VCaP (cell line): Measurements from ENCODE around the gene NIPAL3.

Experiments
- H3K27ac ChIP-seq: fragments of 450-650 bp; 2 replicates; pipeline ENCODE4 v1.5.1; 2017
- CTCF ChIP-seq: fragments of 450-650 bp; conservative IDR thresholded peaks from 2 replicates; pipeline ENCODE4 v1.5.1; 2017; ENCODE audit warnings: mild to moderate bottlenecking, moderate library complexity

Gene NIPAL3

GRCh38 chr1:24425441-24425840 is 9.8 kb downstream of the NIPAL3 start:
- TF ChIP-seq CTCF, result no peak
- no peak overlapping the region for H3K27ac ChIP-seq

- H3K27ac ChIP-seq, result no peak overlapping the region
- TF ChIP-seq CTCF, result no peak
Measured at GRCh38 chr1:24425922-24426321, 10.3 kb downstream of the NIPAL3 start.

GRCh38 chr1:24426744-24427544 is 11.3 kb downstream of the NIPAL3 start:
- no peak for TF ChIP-seq CTCF
- H3K27ac ChIP-seq, result no peak overlapping the region

GRCh38 chr1:24427545-24427862 is 11.9 kb downstream of the NIPAL3 start:
- H3K27ac ChIP-seq, result no peak overlapping the region
- TF ChIP-seq CTCF, result no peak

GRCh38 chr1:24435782-24436365 is 20.3 kb downstream of the NIPAL3 start:
- H3K27ac ChIP-seq, result no peak overlapping the region
- TF ChIP-seq CTCF, result no peak

GRCh38 chr1:24437631-24438396 is 22.2 kb downstream of the NIPAL3 start:
- no peak for TF ChIP-seq CTCF
- no peak overlapping the region for H3K27ac ChIP-seq

GRCh38 chr1:24438423-24438901 is 22.9 kb downstream of the NIPAL3 start:
- TF ChIP-seq CTCF, result no peak

More at GRCh38 chr1:24438423-24438901, 22.9 kb downstream of the NIPAL3 start:
- H3K27ac ChIP-seq, result no peak overlapping the region
